Esophagus squamous epithelium (tissue), 5 donors: ENCODE measurements around the gene NAA40. TPM values are rescaled to one million over a fixed set of nuclear protein-coding genes. Genes with fewer than 3 reads are reported as not detected.
"Not testable (repeated sequence)": the region's sequence is repeated elsewhere in the genome, so short reads cannot be mapped to it uniquely, and the experiment has no call there.

Experiments used
- DNase-seq: peaks from one replicate; lab custom pipeline; 2025; lab: John Stamatoyannopoulos, UW
- H3K27ac ChIP-seq, 4 donors: fragments of 200-600 bp; sonication (generic); one replicate each; pipeline ENCODE4 v1.5.1; 2016 to 2019; ENCODE audit warnings: mild to moderate bottlenecking in 1 of 4
- H3K27me3 ChIP-seq, 4 donors: fragments of 200-600 bp; sonication (generic); 1 replicate in 3 of 4; 2 replicates in 1 of 4; pipeline versions ENCODE4 v1.5.1 to v1.6.0; 2017 to 2021; ENCODE audit warnings: antibody characterized with exemption in 1 of 4
- H3K36me3 ChIP-seq, 3 donors: fragments of 200-600 bp; sonication (generic); one replicate each; pipeline ENCODE4 v1.5.1; 2016 to 2019
- H3K4me1 ChIP-seq, 3 donors: fragments of 200-600 bp; sonication (generic); one replicate each; pipeline ENCODE4 v1.5.1; 2017 to 2019
- H3K4me3 ChIP-seq, 4 donors: fragments of 200-600 bp; sonication (generic); 1 replicate in 3 of 4; 2 replicates in 1 of 4; pipeline ENCODE4 v1.5.1; 2016 to 2019; ENCODE audit warnings: mild to moderate bottlenecking in 2 of 4, moderate library complexity in 1 of 4
- H3K9me3 ChIP-seq, 3 donors: fragments of 200-600 bp; sonication (generic); one replicate each; pipeline ENCODE4 v1.5.1; 2016 to 2019
- POLR2A ChIP-seq, 4 donors: fragments of 450-650 bp; IDR thresholded peaks; one replicate each; pipeline ENCODE4 v1.6.1; 2017; ENCODE audit warnings: antibody characterized with exemption in 4 of 4, mild to moderate bottlenecking in 4 of 4, moderate library complexity in 3 of 4
- WGBS, 2 donors: methylation state at CpG; one replicate each; pipeline ENCODE4 v1.1.5; 2018; 5-methylcytosine and 5-hydroxymethylcytosine counted together
- intact Hi-C: fragments of 100-400 bp; cut with DNase I; formaldehyde crosslinking; loops from one replicate; pipeline ENCODE4 v1.15.0; 2022
- total RNA-seq, 4 donors: library from RNA; depleted of rRNA; stranded (reverse); fragments of >200 nt; gene quantifications; one replicate each; pipeline ENCODE4 v1.1.0, GENCODE V29; 2016
- TF ChIP-seq, protein P1 (sequence below), 6 experiments: fragments of 450-650 bp in 4 of 6; fragments of 200-600 bp in 2 of 6; sonication (generic) in 2 of 6; IDR thresholded peaks; one replicate each; pipeline ENCODE4 v1.5.1; 2016 to 2019; ENCODE audit warnings: antibody characterized with exemption in 6 of 6, mild to moderate bottlenecking in 4 of 6, moderate library complexity in 4 of 6
- donor health status: DM: yes; HTN: yes; CAD: no.

Gene NAA40
- total RNA-seq, 4 donors from 2014 or later, result 9.8 to 13.2 (median 11.2) TPM

DNA sequence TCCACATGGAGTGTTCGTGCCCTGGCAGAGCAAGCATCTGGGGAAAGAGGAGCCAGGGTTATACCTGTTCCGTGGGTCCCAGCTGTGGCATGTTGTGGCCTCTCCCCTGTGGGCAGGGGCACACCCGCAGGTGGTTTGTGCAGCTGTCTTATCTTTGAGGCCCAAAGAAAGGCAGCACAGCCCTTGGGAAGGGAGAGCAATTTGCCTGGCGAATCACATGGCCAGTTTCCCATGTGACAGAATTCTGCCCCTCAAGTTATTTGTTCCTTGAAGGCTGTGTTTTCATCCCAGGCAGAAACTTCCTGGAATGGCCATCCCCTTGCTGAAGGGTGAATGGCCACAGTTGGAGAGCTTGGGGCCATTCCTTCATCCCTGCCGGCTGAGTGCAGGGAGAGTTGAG is 19.2 kb downstream of the NAA40 start:
- H3K4me3 ChIP-seq, result no peak overlapping the region
- H3K27ac ChIP-seq, result no peak overlapping the region
- 28% methylated on average over 4 of the region's 5 CpGs; no CpG with 5 or more reads in 1 of the 2 donors for WGBS, 2 donors
- H3K27me3 ChIP-seq, result no peaks in the 10 kb centered on the region
- H3K4me1 ChIP-seq, result peaks cover 11 to 60% (median 18%) of the 10 kb centered on the region in 3 donors
- no peaks in the 10 kb centered on the region for H3K9me3 ChIP-seq
- intact Hi-C loops, result no loop called here
- DNase-seq, result no peak
- peaks cover 0 to 36% (median 17%) of the 10 kb centered on the region in 3 donors for H3K36me3 ChIP-seq
- TF ChIP-seq, protein P1, sequence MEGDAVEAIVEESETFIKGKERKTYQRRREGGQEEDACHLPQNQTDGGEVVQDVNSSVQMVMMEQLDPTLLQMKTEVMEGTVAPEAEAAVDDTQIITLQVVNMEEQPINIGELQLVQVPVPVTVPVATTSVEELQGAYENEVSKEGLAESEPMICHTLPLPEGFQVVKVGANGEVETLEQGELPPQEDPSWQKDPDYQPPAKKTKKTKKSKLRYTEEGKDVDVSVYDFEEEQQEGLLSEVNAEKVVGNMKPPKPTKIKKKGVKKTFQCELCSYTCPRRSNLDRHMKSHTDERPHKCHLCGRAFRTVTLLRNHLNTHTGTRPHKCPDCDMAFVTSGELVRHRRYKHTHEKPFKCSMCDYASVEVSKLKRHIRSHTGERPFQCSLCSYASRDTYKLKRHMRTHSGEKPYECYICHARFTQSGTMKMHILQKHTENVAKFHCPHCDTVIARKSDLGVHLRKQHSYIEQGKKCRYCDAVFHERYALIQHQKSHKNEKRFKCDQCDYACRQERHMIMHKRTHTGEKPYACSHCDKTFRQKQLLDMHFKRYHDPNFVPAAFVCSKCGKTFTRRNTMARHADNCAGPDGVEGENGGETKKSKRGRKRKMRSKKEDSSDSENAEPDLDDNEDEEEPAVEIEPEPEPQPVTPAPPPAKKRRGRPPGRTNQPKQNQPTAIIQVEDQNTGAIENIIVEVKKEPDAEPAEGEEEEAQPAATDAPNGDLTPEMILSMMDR (IDR thresholded peaks at IDR 0.05), result no peak
- TF ChIP-seq POLR2A (IDR thresholded peaks at IDR 0.05), result no peak

DNA sequence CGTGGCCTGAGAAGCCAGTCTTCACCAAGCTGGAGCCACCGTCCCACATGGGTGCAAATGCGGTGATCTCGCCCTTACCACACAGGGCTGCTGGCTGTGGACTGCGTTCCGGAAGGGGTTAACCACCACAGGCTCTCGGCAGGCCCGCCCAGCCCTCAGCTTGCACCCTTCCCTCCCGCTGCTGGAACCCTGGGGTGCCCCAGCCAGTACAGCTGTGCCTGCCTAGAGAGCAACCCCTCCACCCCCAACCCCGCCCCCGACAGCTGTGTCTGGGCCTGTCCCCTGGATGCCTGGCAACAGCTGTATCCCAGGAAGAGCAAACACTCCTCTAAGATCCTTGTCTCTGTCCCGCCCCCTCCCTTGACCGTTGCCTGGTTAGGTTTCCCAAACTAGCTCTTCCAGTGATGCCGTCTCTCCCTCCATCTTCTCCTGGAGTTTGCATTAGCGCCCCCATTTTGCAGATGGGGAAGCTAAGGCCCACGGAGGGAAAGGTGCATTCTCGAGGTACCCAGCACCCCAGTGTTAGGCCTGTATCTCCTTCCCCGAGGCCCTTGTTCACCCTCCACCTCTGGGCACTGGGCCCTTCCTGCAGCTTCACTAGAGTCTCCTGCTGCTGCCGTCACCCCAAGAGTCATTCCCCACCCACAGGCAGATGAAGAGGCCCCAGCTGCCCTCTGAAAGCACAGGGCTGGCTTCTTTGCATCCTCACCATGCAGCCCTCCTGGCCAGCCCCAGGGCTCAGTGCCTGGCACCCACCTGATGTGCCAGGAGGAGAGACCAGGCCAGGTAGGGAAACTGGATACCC is 23.0 kb downstream of the NAA40 start:
- WGBS, 2 donors, result 15 to 25% methylated on average over 4 to 8 of the region's 19 CpGs
- H3K4me3 ChIP-seq, result no peak overlapping the region
- H3K27ac ChIP-seq, result no peak overlapping the region
- DNase-seq, result no peak
- intact Hi-C loops, result no loop called here
- no peaks in the 10 kb centered on the region for H3K27me3 ChIP-seq
- H3K4me1 ChIP-seq, result peaks cover 8 to 48% (median 18%) of the 10 kb centered on the region in 3 donors
- no peak for TF ChIP-seq POLR2A (IDR thresholded peaks at IDR 0.05)
- TF ChIP-seq, protein P1 (IDR thresholded peaks at IDR 0.05), result no peak
- H3K36me3 ChIP-seq, result no peaks in the 10 kb centered on the region
- no peaks in the 10 kb centered on the region for H3K9me3 ChIP-seq

DNA sequence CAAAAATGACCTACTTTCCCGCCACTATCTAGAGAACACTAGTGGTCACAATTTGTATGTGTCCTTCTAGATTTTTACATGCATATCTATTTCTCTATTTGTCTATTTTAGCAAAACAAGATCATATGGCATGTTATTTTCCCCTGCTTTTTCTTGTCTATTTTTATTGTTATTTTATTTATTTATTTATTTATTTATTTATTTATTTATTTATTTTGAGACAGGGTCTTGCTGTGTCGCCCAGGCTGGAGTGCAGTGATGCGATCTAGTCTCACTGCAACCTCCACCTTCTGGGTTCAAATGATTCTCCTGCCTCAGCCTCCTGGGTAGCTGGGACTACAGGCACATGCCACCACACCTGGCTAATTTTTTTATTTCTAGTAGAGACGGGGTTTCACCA is 25.1 kb downstream of the NAA40 start:
- intact Hi-C loops, H3K36me3 ChIP-seq, H3K9me3 ChIP-seq, DNase-seq, H3K27ac ChIP-seq, H3K4me3 ChIP-seq, H3K27me3 ChIP-seq: not testable (repeated sequence)
- 90 to 96% methylated on average over 4 of the region's 4 CpGs for WGBS, 2 donors
- peaks cover 8 to 30% (median 13%) of the 10 kb centered on the region in 3 donors for H3K4me1 ChIP-seq

DNA sequence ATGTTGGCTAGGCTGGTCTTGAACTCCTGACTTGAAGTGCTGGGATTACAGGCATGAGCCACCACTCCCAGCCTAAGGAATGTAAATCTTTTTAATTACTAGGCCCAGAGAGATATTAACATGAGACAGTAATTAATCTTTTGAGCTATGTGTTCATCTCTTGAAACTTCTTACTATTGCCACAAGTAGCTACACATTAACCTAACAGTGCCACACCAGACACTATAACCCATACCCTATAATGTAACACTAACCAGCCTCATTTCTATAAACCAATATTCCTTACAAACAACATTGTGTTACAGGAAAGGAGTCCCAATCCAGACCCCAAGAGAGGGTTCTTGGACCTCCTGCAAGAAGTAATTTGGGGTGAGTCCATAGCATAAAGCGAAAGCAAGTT is 27.6 kb downstream of the NAA40 start:
- TF ChIP-seq, protein P1 (IDR thresholded peaks at IDR 0.05), result no peak
- no peak for TF ChIP-seq POLR2A (IDR thresholded peaks at IDR 0.05)

DNA sequence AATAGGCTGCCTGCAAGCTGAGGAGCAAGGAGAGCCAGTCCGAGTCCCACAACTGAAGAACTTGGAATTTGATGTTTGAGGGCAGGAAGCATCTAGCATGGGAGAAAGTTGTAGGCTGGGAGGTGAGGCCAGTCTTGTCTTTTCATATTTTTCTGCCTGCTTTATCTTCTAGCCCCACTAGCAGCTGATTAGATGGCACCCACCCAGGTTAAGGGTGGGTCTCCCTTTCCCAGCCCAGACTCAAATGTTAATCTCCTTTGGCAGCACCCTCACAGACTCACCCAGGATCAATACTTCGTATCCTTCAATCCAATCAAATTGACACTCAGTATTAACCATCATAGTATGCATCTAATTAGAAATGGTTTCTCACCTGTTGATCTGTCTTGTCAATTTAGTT is 30.7 kb downstream of the NAA40 start:
- Histone ChIP-seq H3K4me1 (peaks cover 0 to 4% (median 0%) of the 10 kb centered on the region in 3 donors), H3K27ac (no peak overlapping the region), H3K36me3 (no peaks in the 10 kb centered on the region), H3K9me3 (no peaks in the 10 kb centered on the region), H3K27me3 (peaks cover 0 to 17% (median 0%) of the 10 kb centered on the region in 4 donors), H3K4me3 (no peak overlapping the region)
- intact Hi-C loops, result no loop called here
- no peak for DNase-seq
- 80 to 96% methylated on average over 2 of the region's 2 CpGs for WGBS, 2 donors
- TF ChIP-seq POLR2A (IDR thresholded peaks at IDR 0.05), result no peak

More for the DNA sequence above, 27.6 kb downstream of the NAA40 start:
- Histone ChIP-seq H3K4me1 (peaks cover 6 to 12% (median 8%) of the 10 kb centered on the region in 3 donors), H3K36me3 (no peaks in the 10 kb centered on the region), H3K4me3 (no peak overlapping the region), H3K9me3 (no peaks in the 10 kb centered on the region), H3K27ac (no peak overlapping the region), H3K27me3 (peaks cover 0 to 12% (median 0%) of the 10 kb centered on the region in 4 donors)
- 100% methylated on average over 1 of the region's 1 CpG for WGBS, 2 donors
- intact Hi-C loops, result no loop called here
- DNase-seq, result no peak

DNA sequence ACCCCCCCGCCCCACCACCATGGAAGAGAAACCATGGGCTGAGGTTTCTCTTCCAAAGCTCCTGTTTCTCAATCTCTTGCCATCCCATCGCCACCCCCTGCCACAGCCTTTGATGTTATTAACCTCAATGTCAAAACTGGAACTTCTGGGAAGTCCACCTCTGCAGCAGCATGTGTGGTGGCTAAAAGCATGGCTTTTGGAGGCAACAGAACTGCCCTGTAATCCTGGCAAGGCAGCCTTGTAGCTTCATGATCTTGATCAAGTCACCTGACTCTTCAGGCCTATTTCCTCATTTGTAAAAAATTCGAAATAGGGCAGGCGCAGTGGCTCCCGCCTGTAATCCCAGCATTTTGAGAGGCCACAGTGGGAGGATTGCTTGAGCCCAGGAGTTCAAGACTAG is 32.1 kb downstream of the NAA40 start:
- WGBS, 2 donors, result 71 to 82% methylated on average over 3 to 5 of the region's 5 CpGs
- Histone ChIP-seq H3K9me3 (no peaks in the 10 kb centered on the region), H3K27ac (no peak overlapping the region), H3K4me3 (no peak overlapping the region), H3K36me3 (peaks cover 0 to under 1% (median 0%) of the 10 kb centered on the region in 3 donors), H3K27me3 (peaks cover 0 to 17% (median 0%) of the 10 kb centered on the region in 4 donors), H3K4me1 (peaks cover 8 to 14% (median 8%) of the 10 kb centered on the region in 3 donors)
- TF ChIP-seq POLR2A (IDR thresholded peaks at IDR 0.05), result no peak
- TF ChIP-seq, protein P1 (IDR thresholded peaks at IDR 0.05), result no peak
- no peak for DNase-seq
- intact Hi-C loops, result no loop called here

DNA sequence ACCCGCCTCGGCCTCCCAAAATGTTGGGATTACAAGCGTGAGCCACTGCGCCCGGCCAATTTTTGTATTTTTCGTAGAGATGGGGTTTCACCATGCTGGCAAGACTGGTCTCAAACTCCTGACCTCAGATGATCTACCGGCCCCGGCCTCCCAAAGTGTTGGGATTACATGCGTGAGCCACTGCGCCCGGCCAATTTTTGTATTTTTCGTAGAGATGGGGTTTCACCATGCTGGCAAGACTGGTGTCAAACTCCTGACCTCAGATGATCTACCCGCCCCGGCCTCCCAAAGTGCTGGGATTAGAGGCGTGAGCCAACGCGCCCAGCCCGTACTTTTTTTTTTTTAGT is 35.1 kb downstream of the NAA40 start:
- Histone ChIP-seq H3K27ac (peak overlapping the region in 3 of 4 donors; percentile 13 to 66 (median 63)), H3K27me3 (peaks cover 0 to 17% (median 0%) of the 10 kb centered on the region in 4 donors), H3K4me3 (peak overlapping the region in 2 of 4 donors; percentile 86 to 95), H3K36me3 (peaks cover 0 to 12% (median 0%) of the 10 kb centered on the region in 3 donors), H3K4me1 (peaks cover 15 to 44% (median 22%) of the 10 kb centered on the region in 3 donors)
- H3K9me3 ChIP-seq, DNase-seq, intact Hi-C loops: not testable (repeated sequence)
- 59 to 61% methylated on average over 17 to 18 of the region's 18 CpGs for WGBS, 2 donors
